HTR-8/SVneo (cell line): ENCODE results near the gene PNMT.
A peak's percentile ranks its signal among the peaks of the same experiment; 100 is the strongest.
"Not testable (repeated sequence)": the region's sequence is repeated elsewhere in the genome, so short reads cannot be mapped to it uniquely, and the experiment has no call there.

Experiments
- DNase-seq: peaks from one replicate; pipeline ENCODE4 v3.0.0; 2011; ENCODE audit warnings: low spot score, mixed read lengths; ENCODE audit not compliant: insufficient read length
- FAIRE-seq: peaks from 2 replicates; lab custom pipeline; 2011; peaks lifted over from hg19 to GRCh38; lab: Jason Lieb, UNC

The PNMT gene

GRCh38 chr17:39702901-39703893 is 34.9 kb downstream of the PNMT start:
- FAIRE-seq (no peak), DNase-seq (no peak)

DNA sequence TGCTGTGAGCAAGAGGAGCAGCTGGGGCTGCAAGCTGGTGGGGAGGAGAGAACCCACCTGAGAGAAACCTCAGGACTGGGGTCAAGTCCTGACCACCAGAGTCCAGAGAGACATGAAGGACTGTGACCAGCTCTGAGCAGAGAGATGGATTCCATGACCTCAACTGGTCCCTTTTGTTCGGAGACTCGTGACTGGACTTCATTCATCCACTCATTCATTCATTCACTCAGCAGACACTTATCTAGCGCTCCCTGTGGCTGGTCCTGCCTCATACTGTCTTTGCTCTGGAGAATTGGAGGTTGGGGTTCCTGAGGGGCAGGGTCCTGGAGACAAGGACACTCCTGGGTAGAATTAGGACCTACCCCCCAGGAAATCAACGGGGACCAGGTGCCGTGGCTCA is 35.7 kb downstream of the PNMT start:
- FAIRE-seq, result no peak
- no peak for DNase-seq

DNA sequence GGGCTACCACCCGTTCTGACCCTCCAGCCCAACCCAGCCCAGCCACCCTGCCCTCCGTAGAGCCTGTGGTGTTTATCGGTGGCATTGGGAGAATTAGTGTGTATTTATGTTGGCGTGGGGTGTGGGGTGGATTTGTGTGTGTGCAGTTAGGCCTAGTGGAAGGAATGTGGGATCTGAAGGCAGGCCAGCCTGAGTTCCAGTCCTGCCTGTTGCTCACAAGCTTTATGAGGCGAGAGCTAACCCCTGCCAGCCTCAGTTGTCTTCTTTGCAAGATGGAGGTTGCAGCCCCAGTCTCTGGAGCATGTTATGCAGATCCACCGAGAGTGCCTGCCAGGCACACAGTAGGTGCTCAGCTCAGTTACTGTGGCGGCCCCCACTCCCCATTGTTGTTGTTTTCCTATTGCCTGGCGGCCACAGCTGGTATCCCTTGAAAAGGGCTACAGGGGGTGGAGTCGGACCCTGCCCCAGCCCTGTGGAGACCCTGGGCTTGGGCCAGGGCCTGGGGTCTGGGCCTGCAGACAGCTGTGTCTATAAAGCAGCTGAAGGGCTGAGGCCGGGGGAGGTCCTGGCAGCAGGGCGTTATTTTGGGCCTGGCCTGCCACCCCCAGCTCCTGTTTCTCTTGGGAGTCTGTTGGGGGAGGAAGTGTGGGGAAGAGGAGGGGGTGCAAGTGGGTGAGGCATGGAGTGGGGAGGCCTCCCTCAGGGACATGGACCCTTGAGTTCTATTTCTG is 36.7 kb downstream of the PNMT start:
- FAIRE-seq (no peak), DNase-seq (no peak)

DNA sequence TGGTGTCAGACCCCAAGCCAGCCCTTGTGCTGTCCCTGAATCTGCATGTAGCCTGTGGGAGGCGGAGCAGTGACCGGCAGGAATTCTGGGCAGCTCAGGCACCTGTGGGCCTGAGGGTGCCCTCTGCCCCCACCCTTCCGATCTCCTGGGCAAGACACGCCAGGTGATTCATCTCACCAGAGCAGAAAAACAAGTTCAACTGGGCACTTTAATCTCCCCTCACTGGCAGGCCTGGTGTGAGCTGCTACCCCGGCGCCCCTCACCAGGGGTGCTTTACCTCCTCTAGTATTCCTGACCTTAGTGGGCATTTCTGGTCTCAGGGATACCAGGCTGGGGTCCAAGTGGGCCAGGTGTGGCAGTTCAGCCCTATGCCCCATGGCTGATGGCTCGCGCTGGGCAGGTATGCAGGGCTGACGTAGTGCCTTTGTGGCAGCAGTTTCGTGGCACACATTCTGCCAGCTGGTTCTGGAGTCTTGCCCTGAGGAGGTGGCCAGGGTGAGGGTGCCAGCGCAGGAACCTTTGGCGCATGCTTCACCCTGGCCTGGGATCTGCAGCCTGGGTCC is 37.6 kb downstream of the PNMT start:
- FAIRE-seq (peak; percentile 46), DNase-seq (no peak)

DNA sequence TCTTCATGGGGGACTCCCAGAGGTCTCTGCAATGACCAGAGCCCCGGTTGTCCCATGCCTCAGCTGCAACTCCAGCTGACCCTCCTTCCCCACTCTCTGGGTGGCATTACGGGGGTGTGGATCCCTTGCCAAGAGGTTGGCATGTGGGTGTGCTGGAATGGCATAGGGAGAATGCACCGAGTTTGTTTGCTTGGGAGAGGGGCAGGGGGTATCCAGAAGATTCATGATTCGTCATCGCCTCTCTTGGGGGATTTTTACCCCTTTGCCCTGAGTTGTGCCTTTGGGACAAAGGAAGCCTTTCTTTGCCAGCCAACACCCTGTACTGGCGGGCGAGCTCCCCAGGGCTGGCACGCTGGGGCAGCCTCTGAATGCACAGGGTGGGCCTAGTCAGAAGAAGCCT is 38.1 kb downstream of the PNMT start:
- FAIRE-seq, result no peak
- no peak for DNase-seq

DNA sequence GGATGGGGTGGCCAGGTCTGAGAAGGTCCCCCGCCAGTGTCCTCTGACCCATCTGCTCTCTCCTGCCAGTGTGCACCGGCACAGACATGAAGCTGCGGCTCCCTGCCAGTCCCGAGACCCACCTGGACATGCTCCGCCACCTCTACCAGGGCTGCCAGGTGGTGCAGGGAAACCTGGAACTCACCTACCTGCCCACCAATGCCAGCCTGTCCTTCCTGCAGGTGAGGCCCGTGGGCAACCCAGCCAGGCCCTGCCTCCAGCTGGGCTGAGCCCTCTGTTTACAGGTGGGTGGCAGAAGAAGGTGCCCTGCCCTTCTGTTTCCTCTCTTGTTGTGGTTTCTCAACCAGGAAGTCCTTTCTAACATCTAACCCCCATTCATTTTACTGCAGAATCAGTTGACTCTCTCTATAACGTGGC is 38.7 kb downstream of the PNMT start:
- DNase-seq (no peak), FAIRE-seq (no peak)

GRCh38 chr17:39709319-39709997 is 41.2 kb downstream of the PNMT start:
- no peak for DNase-seq
- no peak for FAIRE-seq

- no peak for FAIRE-seq
- no peak for DNase-seq
These were observed 42.0 kb downstream of the PNMT start for GRCh38 chr17:39709998-39710964.

DNA sequence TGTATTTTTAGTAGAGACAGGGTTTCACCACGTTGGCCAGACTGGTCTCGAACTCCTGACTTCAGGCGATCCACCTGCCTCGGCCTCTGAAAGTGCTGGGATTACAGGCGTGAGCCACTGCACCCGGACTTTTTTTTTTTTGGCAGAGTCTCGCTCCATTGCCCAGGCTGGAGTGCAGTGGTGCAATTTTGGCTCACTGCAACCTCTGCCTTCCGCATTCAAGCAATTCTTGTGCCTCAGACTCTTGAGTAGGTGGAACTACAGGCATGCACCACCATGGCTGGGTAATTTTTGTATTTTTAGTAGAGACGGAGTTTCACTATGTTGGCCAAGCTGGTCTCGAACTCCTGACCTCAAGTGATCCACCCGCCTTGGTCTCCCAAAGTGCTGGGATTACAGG is 42.8 kb downstream of the PNMT start:
- FAIRE-seq, DNase-seq: not testable (repeated sequence)

DNA sequence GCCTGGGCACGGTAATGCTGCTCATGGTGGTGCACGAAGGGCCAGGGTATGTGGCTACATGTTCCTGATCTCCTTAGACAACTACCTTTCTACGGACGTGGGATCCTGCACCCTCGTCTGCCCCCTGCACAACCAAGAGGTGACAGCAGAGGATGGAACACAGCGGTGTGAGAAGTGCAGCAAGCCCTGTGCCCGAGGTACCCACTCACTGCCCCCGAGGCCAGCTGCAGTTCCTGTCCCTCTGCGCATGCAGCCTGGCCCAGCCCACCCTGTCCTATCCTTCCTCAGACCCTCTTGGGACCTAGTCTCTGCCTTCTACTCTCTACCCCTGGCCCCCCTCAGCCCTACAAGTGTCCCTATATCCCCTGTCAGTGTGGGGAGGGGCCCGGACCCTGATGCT is 43.6 kb downstream of the PNMT start:
- FAIRE-seq (no peak), DNase-seq (no peak)

GRCh38 chr17:39714234-39714633 is 46.0 kb downstream of the PNMT start:
- DNase-seq (no peak), FAIRE-seq (no peak)

DNA sequence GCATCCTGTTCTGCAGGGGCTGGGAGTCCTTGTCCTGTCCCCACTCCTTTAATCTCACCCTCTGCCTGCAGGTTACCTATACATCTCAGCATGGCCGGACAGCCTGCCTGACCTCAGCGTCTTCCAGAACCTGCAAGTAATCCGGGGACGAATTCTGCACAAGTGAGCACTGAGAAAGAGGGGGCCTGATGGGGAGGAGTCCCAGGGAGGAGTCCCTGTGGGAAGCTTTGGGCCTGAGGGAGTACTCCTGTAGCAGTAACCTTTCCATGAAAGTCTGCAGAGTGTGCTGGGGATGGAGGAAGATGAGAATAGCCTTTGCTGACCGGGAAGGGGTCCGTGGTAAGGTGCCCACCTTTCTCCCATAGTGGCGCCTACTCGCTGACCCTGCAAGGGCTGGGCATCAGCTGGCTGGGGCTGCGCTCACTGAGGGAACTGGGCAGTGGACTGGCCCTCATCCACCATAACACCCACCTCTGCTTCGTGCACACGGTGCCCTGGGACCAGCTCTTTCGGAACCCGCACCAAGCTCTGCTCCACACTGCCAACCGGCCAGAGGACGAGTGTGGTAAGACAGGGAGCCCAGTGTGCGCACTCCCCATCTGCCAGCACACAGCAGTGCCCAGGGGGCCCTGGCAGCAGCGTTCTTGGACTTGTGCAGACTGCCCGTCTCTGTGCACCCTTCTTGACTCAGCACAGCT is 47.3 kb downstream of the PNMT start:
- DNase-seq (no peak), FAIRE-seq (no peak)

DNA sequence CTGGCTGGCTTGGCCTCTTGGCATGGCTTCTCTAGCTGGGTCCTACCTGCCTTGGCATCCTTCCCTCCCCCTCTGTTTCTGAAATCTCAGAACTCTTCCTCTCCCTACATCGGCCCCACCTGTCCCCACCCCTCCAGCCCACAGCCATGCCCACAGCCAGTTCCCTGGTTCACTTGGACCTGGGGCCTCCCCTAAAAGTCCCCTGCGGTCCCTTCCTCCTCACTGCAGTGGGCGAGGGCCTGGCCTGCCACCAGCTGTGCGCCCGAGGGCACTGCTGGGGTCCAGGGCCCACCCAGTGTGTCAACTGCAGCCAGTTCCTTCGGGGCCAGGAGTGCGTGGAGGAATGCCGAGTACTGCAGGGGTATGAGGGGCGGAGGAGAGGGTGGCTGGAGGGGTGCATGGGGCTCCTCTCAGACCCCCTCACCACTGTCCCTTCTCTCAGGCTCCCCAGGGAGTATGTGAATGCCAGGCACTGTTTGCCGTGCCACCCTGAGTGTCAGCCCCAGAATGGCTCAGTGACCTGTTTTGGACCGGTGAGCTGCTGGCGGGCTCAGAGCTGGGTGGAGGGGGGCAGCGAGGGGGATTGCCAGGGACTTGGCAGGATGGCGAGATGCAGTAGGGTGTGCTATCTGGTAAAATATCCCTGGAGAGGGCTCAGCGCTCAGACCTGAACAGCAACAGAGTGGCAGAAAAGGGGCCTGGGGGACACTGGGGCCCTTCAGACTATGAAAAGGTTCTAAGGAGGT is 48.0 kb downstream of the PNMT start:
- FAIRE-seq (no peak), DNase-seq (no peak)

- no peak for DNase-seq
- FAIRE-seq, result no peak
These were observed 48.8 kb downstream of the PNMT start for GRCh38 chr17:39716879-39717536.

- DNase-seq, result no peak
- no peak for FAIRE-seq
These were observed 49.4 kb downstream of the PNMT start for GRCh38 chr17:39717660-39718059.

DNA sequence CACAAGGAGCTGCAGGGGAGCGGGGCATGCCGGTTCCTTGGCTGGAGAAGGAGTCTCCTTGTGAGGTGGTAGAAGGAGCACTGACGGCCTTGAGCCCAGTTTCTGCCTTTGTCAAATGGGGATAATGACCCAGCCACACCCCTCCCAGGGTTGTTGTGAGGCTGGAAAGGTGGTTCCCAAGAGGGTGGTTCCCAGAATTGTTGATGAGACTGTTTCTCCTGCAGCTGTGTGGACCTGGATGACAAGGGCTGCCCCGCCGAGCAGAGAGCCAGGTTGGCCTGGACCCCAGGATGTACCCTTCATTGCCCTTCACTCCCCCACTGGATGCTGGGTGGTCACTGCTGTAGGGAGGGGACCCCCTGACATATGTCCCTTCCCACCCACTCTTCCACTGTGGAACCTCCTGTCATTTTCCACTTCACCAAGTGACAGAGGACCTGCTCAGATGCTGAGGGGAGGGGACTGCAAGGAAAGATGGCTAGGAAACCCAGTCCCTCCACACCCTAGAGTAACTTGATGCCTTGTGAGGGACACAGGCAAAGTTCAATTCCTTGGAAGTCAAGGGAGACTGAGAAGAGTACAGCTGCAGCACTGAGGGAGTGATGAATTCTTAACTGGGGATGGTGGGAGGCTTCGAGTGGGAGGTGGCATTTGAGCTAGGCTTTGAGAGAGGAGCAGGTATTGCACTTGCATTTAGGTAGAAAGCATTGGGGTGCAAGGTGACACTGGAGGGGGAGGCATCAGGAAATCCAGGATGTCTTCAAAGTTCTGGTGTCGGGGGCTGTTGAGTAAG is 51.5 kb downstream of the PNMT start:
- no peak for FAIRE-seq
- DNase-seq, result no peak
